ENCODE data around the gene SLIT2.

SLIT2 gene

GRCh38 chr4:20266215-20267082 lies 14.7 kb downstream of the SLIT2 start:
- no peak for DNase-seq (ENCODE audit: low read depth in 2 of 2)

GRCh38 chr4:20268028-20268427 lies 16.3 kb downstream of the SLIT2 start:
- DNase-seq (ENCODE audit: low read depth in 2 of 2) = no peak

GRCh38 chr4:20269320-20269719 lies 17.6 kb downstream of the SLIT2 start:
- no peak for DNase-seq (ENCODE audit: low read depth in 2 of 2)

GRCh38 chr4:20271950-20272349 lies 20.2 kb downstream of the SLIT2 start:
- no peak for DNase-seq (ENCODE audit: low read depth in 2 of 2)

- DNase-seq (ENCODE audit: low read depth in 2 of 2) = no peak
Measured at GRCh38 chr4:20272411-20272872, 20.7 kb downstream of the SLIT2 start.

GRCh38 chr4:20273793-20274192 lies 22.1 kb downstream of the SLIT2 start:
- DNase-seq (ENCODE audit: low read depth in 2 of 2) = no peak

GRCh38 chr4:20276848-20277247 lies 25.1 kb downstream of the SLIT2 start:
- no peak for DNase-seq (ENCODE audit: low read depth in 2 of 2)

- DNase-seq (ENCODE audit: low read depth in 2 of 2) = no peak
Measured at GRCh38 chr4:20278195-20278594, 26.5 kb downstream of the SLIT2 start.

GRCh38 chr4:20279381-20279780 lies 27.7 kb downstream of the SLIT2 start:
- no peak for DNase-seq (ENCODE audit: low read depth in 2 of 2)

- no peak for DNase-seq (ENCODE audit: low read depth in 2 of 2)
Measured at GRCh38 chr4:20281453-20281852, 29.7 kb downstream of the SLIT2 start.

- no peak for DNase-seq (ENCODE audit: low read depth in 2 of 2)
Measured at GRCh38 chr4:20283039-20283438, 31.3 kb downstream of the SLIT2 start.

- DNase-seq (ENCODE audit: low read depth in 2 of 2) = no peak
Measured at GRCh38 chr4:20284990-20285389, 33.3 kb downstream of the SLIT2 start.

- DNase-seq (ENCODE audit: low read depth in 2 of 2) = no peak
Measured at GRCh38 chr4:20287246-20287645, 35.5 kb downstream of the SLIT2 start.

- no peak for DNase-seq (ENCODE audit: low read depth in 2 of 2)
Measured at GRCh38 chr4:20288047-20288650, 36.4 kb downstream of the SLIT2 start.

- no peak for DNase-seq (ENCODE audit: low read depth in 2 of 2)
Measured at GRCh38 chr4:20288846-20289512, 37.3 kb downstream of the SLIT2 start.

GRCh38 chr4:20289782-20290181 lies 38.1 kb downstream of the SLIT2 start:
- no peak for DNase-seq (ENCODE audit: low read depth in 2 of 2)

- DNase-seq (ENCODE audit: low read depth in 2 of 2) = no peak
Measured at GRCh38 chr4:20292739-20293138, 41.0 kb downstream of the SLIT2 start.

GRCh38 chr4:20297261-20297660 lies 45.6 kb downstream of the SLIT2 start:
- no peak for DNase-seq (ENCODE audit: low read depth in 2 of 2)

- DNase-seq (ENCODE audit: low read depth in 2 of 2) = no peak
Measured at GRCh38 chr4:20297783-20298182, 46.1 kb downstream of the SLIT2 start.

- no peak for DNase-seq (ENCODE audit: low read depth in 2 of 2)
Measured at GRCh38 chr4:20298455-20298854, 46.8 kb downstream of the SLIT2 start.

- no peak for DNase-seq (ENCODE audit: low read depth in 2 of 2)
Measured at GRCh38 chr4:20298986-20299385, 47.3 kb downstream of the SLIT2 start.

- DNase-seq (ENCODE audit: low read depth in 2 of 2) = no peak
Measured at GRCh38 chr4:20299515-20299914, 47.8 kb downstream of the SLIT2 start.

GRCh38 chr4:20301161-20301560 lies 49.5 kb downstream of the SLIT2 start:
- no peak for DNase-seq (ENCODE audit: low read depth in 2 of 2)

Measured in stimulated activated CD4-positive, alpha-beta T cell treated with anti-CD3 and anti-CD28 coated beads, Interleukin-12 subunit alpha, Interleukin-12 subunit beta, amount 100 ng/mL, for 24 hours (primary cell).